Measurements from ENCODE around the gene RAI14. TPM values are rescaled to one million over a fixed set of nuclear protein-coding genes. Genes with fewer than 3 reads are reported as not detected.

Gene RAI14
- total RNA-seq, 4 donors from 2014 or later, result 26.9 to 40.4 (median 32.1) TPM

DNA sequence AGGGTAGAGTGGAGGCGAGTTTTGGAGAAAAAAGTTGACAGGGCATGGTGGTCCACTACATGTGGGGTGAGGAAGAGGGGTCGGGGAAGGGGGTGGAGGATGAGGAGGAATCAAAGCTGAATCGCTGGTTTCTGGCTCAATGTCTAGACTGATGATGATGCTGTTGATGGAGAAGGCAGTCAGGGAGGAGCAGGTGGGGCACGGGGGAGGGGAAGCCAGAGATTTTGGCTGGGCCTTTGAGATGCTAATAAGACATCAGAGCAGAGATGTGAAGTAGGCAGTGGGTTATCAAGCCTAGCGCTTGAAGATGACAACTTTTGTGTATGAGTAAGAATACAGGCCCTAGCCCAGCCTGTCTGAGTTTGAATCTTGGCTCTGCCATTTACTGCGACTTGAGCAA lies 150.4 kb downstream of the RAI14 start:
- TF ChIP-seq POLR2A (IDR thresholded peaks at IDR 0.05), result no peak
- TF ChIP-seq, protein P1, sequence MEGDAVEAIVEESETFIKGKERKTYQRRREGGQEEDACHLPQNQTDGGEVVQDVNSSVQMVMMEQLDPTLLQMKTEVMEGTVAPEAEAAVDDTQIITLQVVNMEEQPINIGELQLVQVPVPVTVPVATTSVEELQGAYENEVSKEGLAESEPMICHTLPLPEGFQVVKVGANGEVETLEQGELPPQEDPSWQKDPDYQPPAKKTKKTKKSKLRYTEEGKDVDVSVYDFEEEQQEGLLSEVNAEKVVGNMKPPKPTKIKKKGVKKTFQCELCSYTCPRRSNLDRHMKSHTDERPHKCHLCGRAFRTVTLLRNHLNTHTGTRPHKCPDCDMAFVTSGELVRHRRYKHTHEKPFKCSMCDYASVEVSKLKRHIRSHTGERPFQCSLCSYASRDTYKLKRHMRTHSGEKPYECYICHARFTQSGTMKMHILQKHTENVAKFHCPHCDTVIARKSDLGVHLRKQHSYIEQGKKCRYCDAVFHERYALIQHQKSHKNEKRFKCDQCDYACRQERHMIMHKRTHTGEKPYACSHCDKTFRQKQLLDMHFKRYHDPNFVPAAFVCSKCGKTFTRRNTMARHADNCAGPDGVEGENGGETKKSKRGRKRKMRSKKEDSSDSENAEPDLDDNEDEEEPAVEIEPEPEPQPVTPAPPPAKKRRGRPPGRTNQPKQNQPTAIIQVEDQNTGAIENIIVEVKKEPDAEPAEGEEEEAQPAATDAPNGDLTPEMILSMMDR (IDR thresholded peaks at IDR 0.05), result no peak
- WGBS, 2 donors, result 96% methylated on average over 6 of the region's 6 CpGs
- intact Hi-C loops (cut with DNase I; ENCODE audit: low total_unique reads), result no loop called here
- H3K4me3 ChIP-seq (ENCODE audit: low read depth, poor library complexity, severe bottlenecking), result no peak overlapping the region
- DNase-seq (ENCODE audit: low spot score in 2 of 2), result no peak

- 76 to 90% methylated on average over 1 of the region's 1 CpG for WGBS, 2 donors
- TF ChIP-seq, protein P1 (IDR thresholded peaks at IDR 0.05), result no peak
- TF ChIP-seq POLR2A (IDR thresholded peaks at IDR 0.05), result no peak
- no peak overlapping the region for H3K4me3 ChIP-seq (ENCODE audit: low read depth, poor library complexity, severe bottlenecking)
- DNase-seq (ENCODE audit: low spot score in 2 of 2), result no peak
- intact Hi-C loops (cut with DNase I; ENCODE audit: low total_unique reads), result no loop called here
Measured at GRCh38 chr5:34811706-34812105, 155.6 kb downstream of the RAI14 start.

DNA sequence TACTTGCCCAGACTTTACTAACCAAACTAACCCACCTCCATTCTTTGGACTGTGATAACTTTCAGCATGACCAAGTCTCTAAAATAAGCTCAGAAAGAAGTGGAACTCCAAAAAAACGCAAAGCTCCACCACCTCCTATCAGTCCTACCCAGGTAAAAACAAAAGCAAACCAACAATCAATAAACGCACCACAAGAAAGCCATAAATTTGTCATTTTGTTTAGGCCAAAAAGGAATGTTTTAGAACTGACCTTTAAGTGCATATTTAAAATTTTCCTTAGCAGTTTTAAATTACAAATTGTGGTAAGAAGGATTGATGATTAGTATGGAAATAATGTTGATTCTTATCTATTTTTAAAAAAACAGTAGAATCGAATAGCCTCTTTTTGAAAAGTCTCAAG lies 157.4 kb downstream of the RAI14 start:
- intact Hi-C loops (cut with DNase I; ENCODE audit: low total_unique reads), result no loop called here
- no peak for DNase-seq (ENCODE audit: low spot score in 2 of 2)
- WGBS, 2 donors, result 93 to 94% methylated on average over 3 of the region's 3 CpGs
- no peak for TF ChIP-seq POLR2A (IDR thresholded peaks at IDR 0.05)
- TF ChIP-seq, protein P1 (IDR thresholded peaks at IDR 0.05), result no peak
- H3K4me3 ChIP-seq (ENCODE audit: low read depth, poor library complexity, severe bottlenecking), result no peak overlapping the region

- intact Hi-C loops (cut with DNase I; ENCODE audit: low total_unique reads), result no loop called here
- WGBS, 2 donors, result 90 to 94% methylated on average over 3 of the region's 3 CpGs
- DNase-seq (ENCODE audit: low spot score in 2 of 2), result no peak
- no peak overlapping the region for H3K4me3 ChIP-seq (ENCODE audit: low read depth, poor library complexity, severe bottlenecking)
- TF ChIP-seq POLR2A (IDR thresholded peaks at IDR 0.05), result no peak
- TF ChIP-seq, protein P1 (IDR thresholded peaks at IDR 0.05), result no peak
Measured at GRCh38 chr5:34817558-34818351, 161.6 kb downstream of the RAI14 start.

- H3K4me3 ChIP-seq (ENCODE audit: low read depth, poor library complexity, severe bottlenecking), result no peak overlapping the region
- intact Hi-C loops (cut with DNase I; ENCODE audit: low total_unique reads), result no loop called here
- WGBS, 2 donors, result 75 to 88% methylated on average over 3 of the region's 3 CpGs
- no peak for DNase-seq (ENCODE audit: low spot score in 2 of 2)
- TF ChIP-seq, protein P1 (IDR thresholded peaks at IDR 0.05), result no peak
- no peak for TF ChIP-seq POLR2A (IDR thresholded peaks at IDR 0.05)
Measured at GRCh38 chr5:34818717-34819116, 162.6 kb downstream of the RAI14 start.

DNA sequence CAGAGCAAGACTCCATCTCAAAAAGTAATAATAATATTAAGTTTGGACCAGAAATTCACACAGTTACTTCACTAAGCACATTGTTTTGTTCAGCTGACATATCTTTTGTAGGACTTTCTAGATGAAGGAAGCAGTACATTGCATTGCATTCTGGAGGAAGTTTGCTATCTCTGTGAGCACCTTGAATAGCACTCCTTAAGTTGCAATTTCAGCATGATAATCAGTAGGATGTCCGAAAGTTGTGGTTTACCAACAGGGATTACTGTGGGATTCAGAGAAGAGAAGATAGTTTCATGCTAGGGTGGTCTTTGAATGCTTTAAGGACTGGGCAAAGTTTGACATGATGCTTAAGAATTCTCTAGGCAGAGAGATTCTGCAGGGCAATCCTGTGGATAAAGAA lies 164.5 kb downstream of the RAI14 start:
- intact Hi-C loops (cut with DNase I; ENCODE audit: low total_unique reads), result no loop called here
- no peak for DNase-seq (ENCODE audit: low spot score in 2 of 2)
- WGBS, 2 donors, result 95 to 96% methylated on average over 1 of the region's 1 CpG
- TF ChIP-seq POLR2A (IDR thresholded peaks at IDR 0.05), result no peak
- TF ChIP-seq, protein P1 (IDR thresholded peaks at IDR 0.05), result no peak
- H3K4me3 ChIP-seq (ENCODE audit: low read depth, poor library complexity, severe bottlenecking), result no peak overlapping the region

Measured in lower leg skin (tissue), 4 donors.